ENCODE measurements around the gene GNPDA1. TPM values are rescaled to one million over a fixed set of nuclear protein-coding genes. Genes with fewer than 3 reads are reported as not detected.

GNPDA1 gene
- total and polyA plus RNA-seq, 2 donors from 2014 or later = 30.1 to 76.6 TPM

- DNase-seq (no peak), FAIRE-seq (no peak)
- intact Hi-C loops (cut with DNase I) = no loop called here
- Histone ChIP-seq H3K36me3 (ENCODE audit: control insufficient read depth in 2 of 3, insufficient read depth in 3 of 3, low read length in 3 of 3) (peaks cover 0 to 25% (median 25%) of the 10 kb centered on the region in 3 donors), H3K4me1 (ENCODE audit: control insufficient read depth in 2 of 3, insufficient read depth in 2 of 3, low read depth in 1 of 3, low read length in 3 of 3) (peaks cover 0 to 17% (median 8%) of the 10 kb centered on the region in 3 donors), H3K9ac (ENCODE audit: low read length in 3 of 3) (no peak overlapping the region), H3K27me3 (ENCODE audit: control insufficient read depth, insufficient read depth, low read length) (no peaks in the 10 kb centered on the region), H3K9me3 (ENCODE audit: control insufficient read depth in 2 of 3, insufficient read depth in 1 of 3, low read length in 3 of 3) (no peaks in the 10 kb centered on the region), H3K4me3 (ENCODE audit: low read length in 3 of 3) (no peak overlapping the region), H3K27ac (ENCODE audit: low read depth in 2 of 2, low read length in 2 of 2) (no peak overlapping the region)
- TF ChIP-seq CTCF (IDR thresholded peaks at IDR 0.05; ENCODE audit: borderline replicate concordance, extremely low read depth, insufficient read depth) = no peak
Measured at GRCh38 chr5:142008813-142009212, 4.0 kb downstream of the GNPDA1 start.

- Histone ChIP-seq H3K4me3 (ENCODE audit: low read length in 3 of 3) (no peak overlapping the region), H3K27me3 (ENCODE audit: control insufficient read depth, insufficient read depth, low read length) (no peaks in the 10 kb centered on the region), H3K27ac (ENCODE audit: low read depth in 2 of 2, low read length in 2 of 2) (no peak overlapping the region), H3K4me1 (ENCODE audit: control insufficient read depth in 2 of 3, insufficient read depth in 2 of 3, low read depth in 1 of 3, low read length in 3 of 3) (peaks cover 0 to 10% (median 0%) of the 10 kb centered on the region in 3 donors), H3K36me3 (ENCODE audit: control insufficient read depth in 2 of 3, insufficient read depth in 3 of 3, low read length in 3 of 3) (peaks cover 0 to 38% (median 29%) of the 10 kb centered on the region in 3 donors), H3K9me3 (ENCODE audit: control insufficient read depth in 2 of 3, insufficient read depth in 1 of 3, low read length in 3 of 3) (no peaks in the 10 kb centered on the region), H3K9ac (ENCODE audit: low read length in 3 of 3) (no peak overlapping the region)
- intact Hi-C loops (cut with DNase I) = no loop called here
- no peak for FAIRE-seq
- no peak for DNase-seq
- TF ChIP-seq CTCF (IDR thresholded peaks at IDR 0.05; ENCODE audit: borderline replicate concordance, extremely low read depth, insufficient read depth) = no peak
Measured at GRCh38 chr5:142007237-142007544, 5.6 kb downstream of the GNPDA1 start.

- Histone ChIP-seq H3K27me3 (ENCODE audit: control insufficient read depth, insufficient read depth, low read length) (no peaks in the 10 kb centered on the region), H3K4me3 (ENCODE audit: low read length in 3 of 3) (no peak overlapping the region), H3K27ac (ENCODE audit: low read depth in 2 of 2, low read length in 2 of 2) (no peak overlapping the region), H3K4me1 (ENCODE audit: control insufficient read depth in 2 of 3, insufficient read depth in 2 of 3, low read depth in 1 of 3, low read length in 3 of 3) (peaks cover 0 to 5% (median 0%) of the 10 kb centered on the region in 3 donors), H3K9me3 (ENCODE audit: control insufficient read depth in 2 of 3, insufficient read depth in 1 of 3, low read length in 3 of 3) (no peaks in the 10 kb centered on the region), H3K9ac (ENCODE audit: low read length in 3 of 3) (no peak overlapping the region), H3K36me3 (ENCODE audit: control insufficient read depth in 2 of 3, insufficient read depth in 3 of 3, low read length in 3 of 3) (peaks cover 0 to 44% (median 34%) of the 10 kb centered on the region in 3 donors)
- TF ChIP-seq CTCF (IDR thresholded peaks at IDR 0.05; ENCODE audit: borderline replicate concordance, extremely low read depth, insufficient read depth) = no peak
- FAIRE-seq (no peak), DNase-seq (no peak)
- intact Hi-C loops (cut with DNase I) = no loop called here
Measured at GRCh38 chr5:142006363-142007236, 6.2 kb downstream of the GNPDA1 start.
